ENCODE results near the gene PIGN. TPM values are rescaled to one million over a fixed set of nuclear protein-coding genes. Genes with fewer than 3 reads are reported as not detected.
A peak's percentile ranks its signal among the peaks of the same experiment; 100 is the strongest.

Gene PIGN
- total RNA-seq, 3 donors from 2014 or later: 33.1 to 67.2 (median 47.9) TPM

DNA sequence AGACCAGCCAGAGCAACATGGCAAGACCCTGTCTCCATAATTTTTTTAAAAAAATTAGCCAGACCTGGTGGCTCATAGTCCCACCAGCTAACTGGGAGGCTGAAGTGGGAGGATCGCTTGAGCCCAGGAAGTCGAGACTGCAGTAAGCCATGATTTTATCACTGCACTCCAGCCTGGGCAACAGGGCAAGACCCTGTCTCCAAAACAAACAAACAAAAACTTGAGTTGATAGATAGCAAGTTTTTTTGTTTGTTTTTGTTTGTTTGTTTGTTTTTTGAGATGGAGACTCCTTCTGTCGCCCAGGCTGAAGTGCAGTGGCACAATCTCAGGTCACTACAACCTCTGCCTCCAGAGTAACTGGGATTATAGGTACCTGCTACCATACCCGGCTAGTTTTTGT lies 19.0 kb upstream of the PIGN start:
- Histone ChIP-seq H3K27me3 (no peaks in the 10 kb centered on the region), H3K27ac (no peak overlapping the region), H3K4me1 (no peaks in the 10 kb centered on the region), H3K9me3 (no peaks in the 10 kb centered on the region), H3K4me3 (no peak overlapping the region), H3K36me3 (no peaks in the 10 kb centered on the region)
- no peak for TF ChIP-seq POLR2AphosphoS5 (IDR thresholded peaks at IDR 0.05)
- TF ChIP-seq, protein P1, sequence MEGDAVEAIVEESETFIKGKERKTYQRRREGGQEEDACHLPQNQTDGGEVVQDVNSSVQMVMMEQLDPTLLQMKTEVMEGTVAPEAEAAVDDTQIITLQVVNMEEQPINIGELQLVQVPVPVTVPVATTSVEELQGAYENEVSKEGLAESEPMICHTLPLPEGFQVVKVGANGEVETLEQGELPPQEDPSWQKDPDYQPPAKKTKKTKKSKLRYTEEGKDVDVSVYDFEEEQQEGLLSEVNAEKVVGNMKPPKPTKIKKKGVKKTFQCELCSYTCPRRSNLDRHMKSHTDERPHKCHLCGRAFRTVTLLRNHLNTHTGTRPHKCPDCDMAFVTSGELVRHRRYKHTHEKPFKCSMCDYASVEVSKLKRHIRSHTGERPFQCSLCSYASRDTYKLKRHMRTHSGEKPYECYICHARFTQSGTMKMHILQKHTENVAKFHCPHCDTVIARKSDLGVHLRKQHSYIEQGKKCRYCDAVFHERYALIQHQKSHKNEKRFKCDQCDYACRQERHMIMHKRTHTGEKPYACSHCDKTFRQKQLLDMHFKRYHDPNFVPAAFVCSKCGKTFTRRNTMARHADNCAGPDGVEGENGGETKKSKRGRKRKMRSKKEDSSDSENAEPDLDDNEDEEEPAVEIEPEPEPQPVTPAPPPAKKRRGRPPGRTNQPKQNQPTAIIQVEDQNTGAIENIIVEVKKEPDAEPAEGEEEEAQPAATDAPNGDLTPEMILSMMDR (IDR thresholded peaks at IDR 0.05): no peak
- no peak for TF ChIP-seq POLR2A (IDR thresholded peaks at IDR 0.05)
- no peak for DNase-seq (ENCODE audit: low spot score in 2 of 2)
- intact Hi-C loops (cut with DNase I; ENCODE audit: low total_unique reads): no loop called here

DNA sequence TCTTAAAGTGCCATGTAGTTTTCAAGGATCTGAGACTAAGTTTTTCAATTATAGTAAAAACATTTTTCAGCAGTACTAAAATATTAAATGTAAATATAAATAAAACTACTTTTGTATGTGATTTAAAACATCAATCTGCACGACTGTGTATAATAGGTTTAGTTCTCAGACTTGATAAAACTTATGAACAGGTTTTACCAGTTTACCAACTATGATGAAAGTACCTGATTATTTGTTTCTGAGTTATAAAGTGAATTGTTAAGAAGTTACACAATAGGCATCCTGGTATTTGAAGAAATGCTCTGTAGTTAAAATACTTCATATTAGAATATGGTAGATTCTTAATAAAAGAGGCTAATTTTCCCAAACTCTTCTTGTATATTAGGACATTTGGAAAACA lies 15.0 kb upstream of the PIGN start:
- intact Hi-C loops (cut with DNase I; ENCODE audit: low total_unique reads): no loop called here

DNA sequence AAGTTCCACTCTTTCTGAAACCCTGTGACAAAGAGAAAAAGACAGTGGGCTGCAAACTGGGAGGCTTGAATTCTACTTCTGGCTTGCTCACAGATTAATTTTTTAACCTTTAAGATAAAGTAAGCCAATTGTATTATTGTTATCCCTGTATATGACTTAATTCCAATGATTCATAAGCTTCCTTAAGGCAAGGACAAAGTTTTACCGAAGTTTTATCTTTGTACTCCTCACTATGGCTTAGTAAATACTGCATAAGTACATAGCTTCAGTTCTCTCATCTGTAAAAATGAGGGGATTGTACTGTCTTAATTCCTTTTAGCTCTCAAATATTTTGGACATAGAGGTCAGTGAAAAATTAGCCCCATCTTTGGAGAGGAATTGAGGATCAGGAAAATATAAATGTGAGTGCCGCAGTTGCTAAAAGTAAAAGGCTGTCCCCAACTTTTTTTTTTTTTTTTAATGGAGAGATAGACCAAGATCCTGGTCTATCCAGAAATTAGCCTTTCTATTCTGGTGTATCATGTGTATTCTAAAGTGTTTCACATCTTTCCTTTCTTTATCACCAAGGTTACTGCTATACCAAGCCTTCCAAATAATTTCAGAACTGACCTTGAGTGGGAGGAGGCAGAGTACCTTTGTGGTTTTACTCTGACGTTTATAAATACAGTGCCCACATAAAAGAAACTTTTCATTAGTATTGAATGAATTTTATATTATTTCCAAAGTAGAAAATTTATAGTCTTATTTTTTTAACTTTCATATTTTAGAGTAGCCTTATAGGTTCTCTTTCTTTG lies 13.5 kb upstream of the PIGN start:
- intact Hi-C loops (cut with DNase I; ENCODE audit: low total_unique reads): no loop called here
- H3K9me3 ChIP-seq: no peaks in the 10 kb centered on the region
- TF ChIP-seq, protein P1 (IDR thresholded peaks at IDR 0.05): no peak
- TF ChIP-seq POLR2AphosphoS5 (IDR thresholded peaks at IDR 0.05) (no peak), POLR2A (IDR thresholded peaks at IDR 0.05) (no peak)
- no peaks in the 10 kb centered on the region for H3K4me1 ChIP-seq
- no peaks in the 10 kb centered on the region for H3K36me3 ChIP-seq
- DNase-seq (ENCODE audit: low spot score in 2 of 2): no peak
- H3K27me3 ChIP-seq: no peaks in the 10 kb centered on the region
- peak overlapping the region in 1 of 2 donors; percentile 57 for H3K27ac ChIP-seq
- H3K4me3 ChIP-seq: no peak overlapping the region

More for the DNA sequence above, 15.0 kb upstream of the PIGN start:
- Histone ChIP-seq H3K27ac (no peak overlapping the region), H3K9me3 (no peaks in the 10 kb centered on the region), H3K36me3 (no peaks in the 10 kb centered on the region), H3K4me1 (no peaks in the 10 kb centered on the region), H3K27me3 (no peaks in the 10 kb centered on the region), H3K4me3 (no peak overlapping the region)
- TF ChIP-seq, protein P1 (IDR thresholded peaks at IDR 0.05): no peak
- TF ChIP-seq POLR2AphosphoS5 (IDR thresholded peaks at IDR 0.05) (no peak), POLR2A (IDR thresholded peaks at IDR 0.05) (no peak)
- DNase-seq (ENCODE audit: low spot score in 2 of 2): no peak

DNA sequence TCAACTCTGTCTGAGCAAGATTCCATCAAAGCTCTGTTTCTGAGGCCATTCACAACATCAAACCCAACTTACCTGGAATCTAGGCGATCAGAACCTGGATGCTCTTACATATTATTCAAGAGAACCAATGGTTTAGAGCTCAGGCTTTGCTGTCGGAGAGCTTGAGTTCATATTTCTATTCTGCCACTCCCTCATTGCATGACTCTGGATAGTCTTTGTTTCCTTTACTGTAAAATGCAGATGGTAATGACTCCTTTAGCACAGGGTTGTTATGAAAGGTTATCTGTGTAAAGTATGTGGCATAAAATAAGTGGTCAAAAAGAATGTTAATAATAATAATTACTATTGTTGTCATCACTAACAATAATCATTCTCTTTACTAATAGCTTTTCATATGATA lies 12.8 kb upstream of the PIGN start:
- TF ChIP-seq POLR2AphosphoS5 (IDR thresholded peaks at IDR 0.05): no peak
- TF ChIP-seq, protein P1 (IDR thresholded peaks at IDR 0.05): no peak
- no peak for TF ChIP-seq POLR2A (IDR thresholded peaks at IDR 0.05)
- no peak overlapping the region for H3K4me3 ChIP-seq
- DNase-seq (ENCODE audit: low spot score in 2 of 2): no peak
- intact Hi-C loops (cut with DNase I; ENCODE audit: low total_unique reads): no loop called here
- H3K27ac ChIP-seq: no peak overlapping the region
- no peaks in the 10 kb centered on the region for H3K9me3 ChIP-seq
- no peaks in the 10 kb centered on the region for H3K27me3 ChIP-seq
- no peaks in the 10 kb centered on the region for H3K36me3 ChIP-seq
- no peaks in the 10 kb centered on the region for H3K4me1 ChIP-seq

DNA sequence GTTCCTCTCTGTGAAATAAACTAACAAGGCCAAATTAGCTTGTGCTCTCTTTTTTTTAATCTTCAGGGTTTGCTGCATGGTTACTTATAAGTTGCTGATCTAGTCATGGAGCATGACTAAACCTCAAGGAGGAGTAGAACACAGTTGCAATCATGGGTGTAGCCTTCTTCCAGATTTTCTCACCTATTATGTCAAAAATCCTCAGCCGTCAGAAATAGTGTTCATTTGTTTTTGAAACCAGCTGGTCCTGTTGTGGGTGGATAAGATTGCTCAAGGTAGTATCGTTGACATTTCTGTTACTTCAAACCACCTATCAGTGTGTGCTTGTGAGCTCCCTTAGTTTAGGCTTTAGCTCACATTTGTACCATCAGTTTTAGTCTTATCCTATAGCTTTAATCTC lies 11.4 kb upstream of the PIGN start:
- no peak for DNase-seq (ENCODE audit: low spot score in 2 of 2)
- Histone ChIP-seq H3K4me1 (no peaks in the 10 kb centered on the region), H3K27ac (no peak overlapping the region), H3K4me3 (no peak overlapping the region), H3K27me3 (no peaks in the 10 kb centered on the region), H3K36me3 (no peaks in the 10 kb centered on the region), H3K9me3 (no peaks in the 10 kb centered on the region)
- TF ChIP-seq, protein P1 (IDR thresholded peaks at IDR 0.05): no peak
- TF ChIP-seq POLR2A (IDR thresholded peaks at IDR 0.05): no peak
- intact Hi-C loops (cut with DNase I; ENCODE audit: low total_unique reads): no loop called here

All from breast epithelium (tissue), 4 donors.